Gastroesophageal sphincter (tissue), 3 donors: ENCODE measurements around the gene C1orf87.

Experiments
- CTCF ChIP-seq, 4 experiments: fragments of 200-600 bp in 2 of 4; fragments of 450-650 bp in 2 of 4; sonication (generic) in 1 of 4; IDR thresholded peaks; one replicate each; pipeline ENCODE4 v1.5.1; 2017 to 2019; ENCODE audit warnings: antibody characterized with exemption in 4 of 4, mild to moderate bottlenecking in 2 of 4, moderate library complexity in 2 of 4
- EP300 ChIP-seq: sonication (generic); formaldehyde crosslinking; IDR thresholded peaks from one replicate; pipeline ENCODE4 v1.6.1; 2017; ENCODE audit warnings: antibody characterized with exemption, mild to moderate bottlenecking
- POLR2A ChIP-seq, 2 donors: fragments of 450-650 bp; IDR thresholded peaks; one replicate each; pipeline ENCODE4 v1.6.1; 2017; ENCODE audit warnings: antibody characterized with exemption in 2 of 2, mild to moderate bottlenecking in 2 of 2, moderate library complexity in 1 of 2
- POLR2AphosphoS5 ChIP-seq: sonication (generic); formaldehyde crosslinking; IDR thresholded peaks from one replicate; pipeline ENCODE4 v1.6.1; 2017; ENCODE audit warnings: antibody characterized with exemption

DNA sequence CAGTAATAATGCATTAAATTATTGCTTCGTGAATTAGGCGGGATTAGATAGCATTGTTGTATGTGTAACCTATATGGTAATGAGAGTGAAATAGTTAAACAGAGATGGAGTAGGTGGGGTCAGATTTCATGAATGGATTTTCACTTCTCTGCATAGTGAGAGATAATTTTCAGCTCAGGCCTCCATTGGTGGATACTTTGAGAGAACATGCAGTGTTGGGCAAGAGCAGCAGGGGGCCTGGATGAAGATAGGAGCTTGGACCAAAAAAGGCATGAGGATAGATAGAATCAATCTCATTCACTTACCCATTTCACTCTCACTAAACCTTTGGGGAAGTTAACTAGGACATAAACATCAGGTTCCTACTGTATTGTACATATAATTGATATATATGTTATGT is 39.5 kb upstream of the C1orf87 start:
- TF ChIP-seq POLR2A (IDR thresholded peaks at IDR 0.05) (no peak), CTCF (IDR thresholded peaks at IDR 0.05) (no peak), POLR2AphosphoS5 (no peak), EP300 (no peak)
